Measurements from ENCODE around the gene CREBL2. TPM values are rescaled to one million over a fixed set of nuclear protein-coding genes. Genes with fewer than 3 reads are reported as not detected.
"Not testable (repeated sequence)": the region's sequence is repeated elsewhere in the genome, so short reads cannot be mapped to it uniquely, and the experiment has no call there.

CREBL2 gene
- polyA plus RNA-seq, 1 donor, result 31.8 TPM

- peaks cover 3% of the 10 kb centered on the region for H3K36me3 ChIP-seq (ENCODE audit: control insufficient read depth, insufficient read depth, low read length)
- no peaks in the 10 kb centered on the region for H3K4me1 ChIP-seq (ENCODE audit: control insufficient read depth, insufficient read depth, low read length)
- no peaks in the 10 kb centered on the region for H3K27me3 ChIP-seq (ENCODE audit: control insufficient read depth, insufficient read depth, low read length)
- H3K4me3 ChIP-seq (ENCODE audit: low read length), result peak overlapping the region; percentile 68
- H3K9me3 ChIP-seq (ENCODE audit: control insufficient read depth, low read depth, low read length), result no peaks in the 10 kb centered on the region
- peak overlapping the region; percentile 88 for H3K27ac ChIP-seq (ENCODE audit: low read length)
- 0% methylated on average over 2 of the region's 7 CpGs for WGBS (ENCODE audit: insufficient coverage, low lambda C conversion rate)
- DNase-seq, result peak in 1 of 2 donors; percentile 15
These were observed 682 bp downstream of the CREBL2 start for GRCh38 chr12:12612358-12612757.

GRCh38 chr12:12613344-12613743 is 1.7 kb downstream of the CREBL2 start:
- peaks cover 4% of the 10 kb centered on the region for H3K9me3 ChIP-seq (ENCODE audit: control insufficient read depth, low read depth, low read length)
- H3K36me3 ChIP-seq (ENCODE audit: control insufficient read depth, insufficient read depth, low read length), result peaks cover 3% of the 10 kb centered on the region
- H3K4me1 ChIP-seq (ENCODE audit: control insufficient read depth, insufficient read depth, low read length), result no peaks in the 10 kb centered on the region
- peak in 1 of 2 donors; percentile 20 for DNase-seq
- peak overlapping the region; percentile 2 for H3K4me3 ChIP-seq (ENCODE audit: low read length)
- H3K27ac ChIP-seq (ENCODE audit: low read length), result no peak overlapping the region
- H3K27me3 ChIP-seq (ENCODE audit: control insufficient read depth, insufficient read depth, low read length), result no peaks in the 10 kb centered on the region
- WGBS (ENCODE audit: insufficient coverage, low lambda C conversion rate), result 52% methylated on average over 3 of the region's 4 CpGs

GRCh38 chr12:12614342-12614741 is 2.7 kb downstream of the CREBL2 start:
- Histone ChIP-seq H3K27me3 (ENCODE audit: control insufficient read depth, insufficient read depth, low read length) (no peaks in the 10 kb centered on the region), H3K4me3 (ENCODE audit: low read length) (no peak overlapping the region), H3K27ac (ENCODE audit: low read length) (no peak overlapping the region), H3K9me3 (ENCODE audit: control insufficient read depth, low read depth, low read length) (peaks cover 9% of the 10 kb centered on the region), H3K4me1 (ENCODE audit: control insufficient read depth, insufficient read depth, low read length) (no peaks in the 10 kb centered on the region), H3K36me3 (ENCODE audit: control insufficient read depth, insufficient read depth, low read length) (peaks cover 6% of the 10 kb centered on the region)
- DNase-seq, result no peak
- 100% methylated on average over 1 of the region's 4 CpGs for WGBS (ENCODE audit: insufficient coverage, low lambda C conversion rate)

- H3K27ac ChIP-seq (ENCODE audit: low read length), result no peak overlapping the region
- H3K4me3 ChIP-seq (ENCODE audit: low read length), result no peak overlapping the region
- H3K4me1 ChIP-seq (ENCODE audit: control insufficient read depth, insufficient read depth, low read length), result no peaks in the 10 kb centered on the region
- H3K36me3 ChIP-seq (ENCODE audit: control insufficient read depth, insufficient read depth, low read length), result peaks cover 6% of the 10 kb centered on the region
- H3K9me3 ChIP-seq (ENCODE audit: control insufficient read depth, low read depth, low read length), result peaks cover 9% of the 10 kb centered on the region
- no CpG with 5 or more reads among the region's 4 CpGs for WGBS (ENCODE audit: insufficient coverage, low lambda C conversion rate)
- no peaks in the 10 kb centered on the region for H3K27me3 ChIP-seq (ENCODE audit: control insufficient read depth, insufficient read depth, low read length)
- no peak for DNase-seq
These were observed 5.0 kb downstream of the CREBL2 start for GRCh38 chr12:12616512-12617310.

GRCh38 chr12:12618064-12618463 is 6.4 kb downstream of the CREBL2 start:
- not testable (repeated sequence) for DNase-seq

GRCh38 chr12:12620730-12621315 is 9.1 kb downstream of the CREBL2 start:
- 100% methylated on average over 1 of the region's 6 CpGs for WGBS (ENCODE audit: insufficient coverage, low lambda C conversion rate)
- no peak overlapping the region for H3K27ac ChIP-seq (ENCODE audit: low read length)
- H3K4me3 ChIP-seq (ENCODE audit: low read length), result no peak overlapping the region
- no peak for DNase-seq
- H3K27me3 ChIP-seq (ENCODE audit: control insufficient read depth, insufficient read depth, low read length), result no peaks in the 10 kb centered on the region
- no peaks in the 10 kb centered on the region for H3K4me1 ChIP-seq (ENCODE audit: control insufficient read depth, insufficient read depth, low read length)
- H3K9me3 ChIP-seq (ENCODE audit: control insufficient read depth, low read depth, low read length), result peaks cover 9% of the 10 kb centered on the region
- H3K36me3 ChIP-seq (ENCODE audit: control insufficient read depth, insufficient read depth, low read length), result peaks cover 9% of the 10 kb centered on the region

More at GRCh38 chr12:12618064-12618463, 6.4 kb downstream of the CREBL2 start:
- H3K27ac ChIP-seq (ENCODE audit: low read length); H3K36me3 ChIP-seq (ENCODE audit: control insufficient read depth, insufficient read depth, low read length); H3K27me3 ChIP-seq (ENCODE audit: control insufficient read depth, insufficient read depth, low read length); H3K4me1 ChIP-seq (ENCODE audit: control insufficient read depth, insufficient read depth, low read length); H3K4me3 ChIP-seq (ENCODE audit: low read length); H3K9me3 ChIP-seq (ENCODE audit: control insufficient read depth, low read depth, low read length): not testable (repeated sequence)
- no CpG with 5 or more reads among the region's 23 CpGs for WGBS (ENCODE audit: insufficient coverage, low lambda C conversion rate)

- Histone ChIP-seq H3K9me3 (ENCODE audit: control insufficient read depth, low read depth, low read length) (peaks cover 9% of the 10 kb centered on the region), H3K4me3 (ENCODE audit: low read length) (no peak overlapping the region), H3K4me1 (ENCODE audit: control insufficient read depth, insufficient read depth, low read length) (no peaks in the 10 kb centered on the region), H3K27ac (ENCODE audit: low read length) (no peak overlapping the region), H3K27me3 (ENCODE audit: control insufficient read depth, insufficient read depth, low read length) (no peaks in the 10 kb centered on the region), H3K36me3 (ENCODE audit: control insufficient read depth, insufficient read depth, low read length) (peaks cover 9% of the 10 kb centered on the region)
- DNase-seq, result no peak
- WGBS (ENCODE audit: insufficient coverage, low lambda C conversion rate), result 60% methylated on average over 1 of the region's 3 CpGs
These were observed 10.7 kb downstream of the CREBL2 start for GRCh38 chr12:12622418-12622817.

GRCh38 chr12:12624498-12624992 is 12.9 kb downstream of the CREBL2 start:
- WGBS (ENCODE audit: insufficient coverage, low lambda C conversion rate), result no CpG with 5 or more reads among the region's 5 CpGs
- no peak for DNase-seq
- no peak overlapping the region for H3K27ac ChIP-seq (ENCODE audit: low read length)
- no peaks in the 10 kb centered on the region for H3K4me1 ChIP-seq (ENCODE audit: control insufficient read depth, insufficient read depth, low read length)
- H3K36me3 ChIP-seq (ENCODE audit: control insufficient read depth, insufficient read depth, low read length), result peaks cover 7% of the 10 kb centered on the region
- no peaks in the 10 kb centered on the region for H3K27me3 ChIP-seq (ENCODE audit: control insufficient read depth, insufficient read depth, low read length)
- no peaks in the 10 kb centered on the region for H3K9me3 ChIP-seq (ENCODE audit: control insufficient read depth, low read depth, low read length)
- H3K4me3 ChIP-seq (ENCODE audit: low read length), result no peak overlapping the region

GRCh38 chr12:12626471-12626870 is 14.8 kb downstream of the CREBL2 start:
- H3K27ac ChIP-seq (ENCODE audit: low read length), result no peak overlapping the region
- no peaks in the 10 kb centered on the region for H3K9me3 ChIP-seq (ENCODE audit: control insufficient read depth, low read depth, low read length)
- H3K27me3 ChIP-seq (ENCODE audit: control insufficient read depth, insufficient read depth, low read length), result no peaks in the 10 kb centered on the region
- no peak for DNase-seq
- 80% methylated on average over 1 of the region's 2 CpGs for WGBS (ENCODE audit: insufficient coverage, low lambda C conversion rate)
- H3K4me1 ChIP-seq (ENCODE audit: control insufficient read depth, insufficient read depth, low read length), result peaks cover 3% of the 10 kb centered on the region
- H3K4me3 ChIP-seq (ENCODE audit: low read length), result no peak overlapping the region
- peaks cover 7% of the 10 kb centered on the region for H3K36me3 ChIP-seq (ENCODE audit: control insufficient read depth, insufficient read depth, low read length)

- 70% methylated on average over 2 of the region's 2 CpGs for WGBS (ENCODE audit: insufficient coverage, low lambda C conversion rate)
- DNase-seq, result no peak
- Histone ChIP-seq H3K4me1 (ENCODE audit: control insufficient read depth, insufficient read depth, low read length) (peaks cover 3% of the 10 kb centered on the region), H3K9me3 (ENCODE audit: control insufficient read depth, low read depth, low read length) (no peaks in the 10 kb centered on the region), H3K27ac (ENCODE audit: low read length) (no peak overlapping the region), H3K4me3 (ENCODE audit: low read length) (no peak overlapping the region), H3K27me3 (ENCODE audit: control insufficient read depth, insufficient read depth, low read length) (no peaks in the 10 kb centered on the region), H3K36me3 (ENCODE audit: control insufficient read depth, insufficient read depth, low read length) (peaks cover 7% of the 10 kb centered on the region)
These were observed 15.7 kb downstream of the CREBL2 start for GRCh38 chr12:12627308-12627827.
